GM19238 (cell line): Measurements from ENCODE around the gene ANKRD53.

Experiments used
- DNase-seq: peaks from one replicate; pipeline ENCODE4 v3.0.0; 2011; ENCODE audit warnings: low spot score; ENCODE audit not compliant: insufficient read length

The ANKRD53 gene

GRCh38 chr2:70978341-70979179, at the start of gene ANKRD53:
Gene ANKRD53, plus strand, starts transcription at chr2:70978630. Its CDS starts 16 bp downstream, at chr2:70978646.
- no peak for DNase-seq

DNA sequence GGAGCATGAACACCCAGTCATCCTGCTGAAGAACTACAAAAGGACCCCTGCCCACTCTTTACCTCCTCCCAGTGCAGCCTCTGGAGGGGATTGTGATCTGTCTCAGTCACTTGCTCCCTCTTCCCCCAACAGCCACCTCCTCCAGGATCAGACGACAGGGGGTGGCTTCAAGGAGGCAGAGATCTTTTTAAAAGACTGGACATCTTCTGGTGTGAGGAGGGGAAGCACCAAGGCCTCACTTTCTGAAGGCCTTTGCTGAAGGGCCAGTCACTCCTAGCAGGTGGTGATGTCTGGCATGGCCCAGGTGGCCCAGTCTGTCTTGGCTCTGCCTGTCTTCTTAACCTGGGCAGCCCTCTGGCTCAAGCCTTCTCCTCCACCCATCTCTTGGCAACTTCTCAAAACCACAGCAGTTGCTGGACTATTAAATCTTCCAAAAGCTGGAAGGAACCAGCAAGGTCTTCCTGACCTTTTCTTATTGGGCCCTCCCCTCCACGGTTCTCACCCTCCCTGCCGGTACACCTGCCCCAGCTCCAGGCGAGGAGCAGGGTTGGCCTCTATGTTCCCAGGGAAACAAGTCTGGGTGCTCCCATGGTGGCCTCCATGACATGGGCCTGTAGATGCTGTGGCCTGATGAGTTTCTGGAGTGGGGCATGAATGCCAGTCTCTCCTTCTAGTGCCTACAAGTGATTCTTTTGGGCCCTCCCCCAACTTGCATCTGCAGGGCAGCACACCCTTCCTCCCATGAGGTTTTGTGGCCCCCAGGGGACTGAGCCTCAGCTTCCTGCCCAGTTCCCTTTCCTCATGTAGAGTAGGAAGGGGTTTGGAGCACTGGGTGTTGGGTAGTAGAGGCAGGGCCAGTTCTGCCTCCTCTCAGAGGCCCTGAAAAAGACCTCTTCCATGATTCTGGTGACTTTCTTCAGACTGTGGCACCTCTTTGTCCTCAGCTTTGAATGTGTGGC, 47.8 kb upstream of the ANKRD53 start:
- DNase-seq = no peak

DNA sequence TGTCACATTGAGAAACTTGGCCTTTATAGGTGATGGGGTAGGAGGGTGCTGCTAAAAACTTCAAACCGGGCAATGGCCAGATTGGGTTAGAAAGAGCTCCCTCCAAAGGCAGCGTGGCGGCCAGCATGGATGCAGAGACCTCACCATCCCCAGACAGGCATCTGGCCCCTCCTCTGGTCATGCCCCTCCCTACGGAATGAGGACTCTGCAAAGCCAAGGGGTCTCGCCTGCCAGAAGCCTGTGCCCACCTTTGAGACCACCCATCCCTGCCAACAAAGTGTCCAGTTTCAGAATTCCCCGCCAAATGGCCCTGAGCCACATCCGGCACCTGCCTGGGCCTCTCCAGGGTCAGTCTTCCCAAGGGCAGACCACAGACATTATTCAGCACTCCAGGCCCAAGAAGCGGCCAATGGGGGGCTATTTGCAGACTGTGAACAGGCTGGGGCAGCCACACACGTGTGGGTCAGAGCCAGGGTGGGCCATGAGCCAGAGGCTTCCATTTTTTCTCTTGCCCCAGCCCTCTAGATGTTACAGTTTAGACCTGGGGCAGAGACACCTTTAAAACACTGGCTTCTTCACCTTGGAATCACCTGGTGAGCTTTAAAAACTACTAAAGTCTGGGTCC, 46.9 kb upstream of the ANKRD53 start:
- no peak for DNase-seq

DNA sequence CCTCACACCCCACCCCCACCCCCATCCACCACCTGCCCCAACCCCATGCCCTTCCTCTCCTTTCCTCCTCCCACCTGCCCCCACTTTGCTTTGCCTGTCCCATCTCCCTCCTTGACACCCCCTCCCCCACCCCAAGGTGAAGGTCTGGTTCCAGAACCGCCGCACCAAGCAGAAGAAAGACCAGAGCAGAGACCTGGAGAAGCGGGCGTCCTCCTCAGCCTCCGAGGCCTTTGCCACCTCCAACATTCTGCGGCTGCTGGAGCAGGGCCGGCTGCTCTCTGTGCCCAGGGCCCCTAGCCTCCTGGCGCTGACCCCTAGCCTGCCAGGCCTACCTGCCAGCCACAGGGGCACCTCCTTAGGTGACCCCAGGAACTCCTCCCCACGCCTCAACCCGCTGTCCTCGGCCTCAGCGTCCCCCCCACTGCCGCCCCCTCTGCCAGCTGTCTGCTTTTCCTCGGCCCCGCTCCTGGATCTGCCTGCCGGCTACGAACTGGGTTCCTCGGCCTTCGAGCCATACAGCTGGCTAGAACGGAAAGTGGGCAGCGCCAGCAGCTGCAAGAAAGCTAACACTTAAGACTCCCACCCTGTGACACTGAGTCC, 45.7 kb upstream of the ANKRD53 start:
- no peak for DNase-seq

DNA sequence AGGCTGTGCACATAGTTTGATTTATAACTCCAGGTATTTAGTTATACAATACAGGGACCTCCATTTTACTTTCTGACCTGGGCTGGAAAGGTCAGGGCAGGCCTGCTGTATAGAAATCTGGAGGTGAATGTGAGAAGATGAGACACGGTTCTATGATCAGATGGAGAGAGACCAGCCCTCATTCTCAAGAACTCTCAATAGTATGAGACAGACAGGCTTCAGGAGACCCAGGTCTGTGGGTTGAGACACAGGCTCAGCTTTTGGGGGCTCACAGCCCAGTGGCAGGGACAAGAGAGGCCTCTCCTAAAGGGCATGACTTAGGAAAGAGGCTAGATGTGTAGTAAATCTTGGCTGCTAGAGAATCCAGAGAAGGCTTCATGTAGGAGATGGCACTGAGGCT, 43.4 kb upstream of the ANKRD53 start:
- DNase-seq = no peak

DNA sequence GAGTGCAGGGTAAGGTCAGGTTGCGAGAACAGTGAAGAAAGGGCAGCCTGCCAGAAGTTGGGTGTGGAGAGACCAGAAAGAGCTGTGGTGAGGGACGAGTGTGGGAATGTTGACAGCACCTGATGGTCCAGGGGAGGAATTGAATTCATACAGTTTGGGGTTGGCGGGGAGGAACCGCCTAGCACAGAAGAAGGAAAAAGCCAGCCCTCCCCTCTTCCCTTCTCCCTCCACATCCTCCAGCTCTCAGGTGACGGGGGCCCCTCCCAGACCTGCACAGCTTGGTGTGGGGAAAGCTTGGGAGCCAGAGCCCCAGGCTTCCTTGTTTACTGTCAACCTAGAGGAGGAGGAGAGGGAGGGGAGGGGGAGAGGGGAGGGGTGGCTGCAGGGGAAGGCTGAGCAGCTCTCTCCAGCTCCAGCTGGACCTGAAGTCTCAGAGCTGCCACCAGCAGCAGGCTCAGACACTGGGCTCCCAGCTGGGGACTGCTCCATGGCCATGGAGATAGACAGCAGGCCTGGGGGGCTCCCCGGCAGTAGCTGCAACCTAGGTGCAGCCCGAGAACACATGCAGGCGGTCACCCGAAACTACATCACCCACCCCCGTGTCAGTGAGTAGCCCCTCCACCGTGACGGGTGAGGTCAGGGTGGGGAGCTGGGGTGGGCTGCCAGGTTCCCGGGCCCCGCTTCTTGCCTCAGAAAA, 42.8 kb upstream of the ANKRD53 start, which contains the start of gene ATP6V1B1:
ATP6V1B1 (plus strand) TSS at position 433 of the 697 bp plus-strand sequence; CDS start at position 488, 55 bp downstream.
- DNase-seq = no peak

DNA sequence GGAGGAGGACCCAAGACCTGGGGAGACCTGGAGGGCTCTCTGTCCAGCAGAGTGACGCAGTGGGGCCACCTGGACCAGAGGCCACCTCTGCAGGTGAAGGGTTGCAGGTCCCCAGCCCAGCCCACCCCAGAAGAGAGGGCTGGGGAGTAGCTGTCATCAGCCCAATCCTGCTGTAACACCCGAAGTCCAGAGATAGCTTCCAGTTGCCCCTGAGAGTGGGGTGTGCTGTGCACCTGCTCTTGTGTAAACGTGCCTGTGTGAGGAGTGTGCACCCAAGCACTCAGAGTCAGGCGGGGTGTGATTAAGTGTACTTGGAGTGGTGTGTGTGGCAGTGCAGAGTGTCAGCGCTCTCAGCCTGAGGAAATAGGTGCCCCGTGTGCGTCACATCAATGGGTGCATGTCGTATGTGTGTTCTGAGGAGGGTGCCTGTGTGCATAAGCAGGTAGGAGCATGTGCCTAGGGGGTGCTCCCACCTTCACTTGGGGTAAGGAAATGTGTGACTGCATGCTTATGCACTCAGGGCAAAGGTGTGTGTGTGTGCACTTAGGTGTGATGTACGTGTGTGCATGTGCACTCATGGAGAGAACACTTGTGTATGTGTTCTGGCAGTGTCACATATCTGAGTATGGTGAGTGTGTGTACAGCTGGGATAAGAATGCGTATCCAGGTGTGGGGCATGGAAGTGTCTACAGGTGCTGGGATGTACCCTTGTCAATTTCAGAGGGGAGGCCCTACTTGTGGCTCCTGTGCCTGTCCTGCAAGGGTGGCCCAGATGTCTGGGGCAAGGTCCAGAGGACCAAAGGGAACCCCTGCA, 42.1 kb upstream of the ANKRD53 start:
- DNase-seq = no peak

DNA sequence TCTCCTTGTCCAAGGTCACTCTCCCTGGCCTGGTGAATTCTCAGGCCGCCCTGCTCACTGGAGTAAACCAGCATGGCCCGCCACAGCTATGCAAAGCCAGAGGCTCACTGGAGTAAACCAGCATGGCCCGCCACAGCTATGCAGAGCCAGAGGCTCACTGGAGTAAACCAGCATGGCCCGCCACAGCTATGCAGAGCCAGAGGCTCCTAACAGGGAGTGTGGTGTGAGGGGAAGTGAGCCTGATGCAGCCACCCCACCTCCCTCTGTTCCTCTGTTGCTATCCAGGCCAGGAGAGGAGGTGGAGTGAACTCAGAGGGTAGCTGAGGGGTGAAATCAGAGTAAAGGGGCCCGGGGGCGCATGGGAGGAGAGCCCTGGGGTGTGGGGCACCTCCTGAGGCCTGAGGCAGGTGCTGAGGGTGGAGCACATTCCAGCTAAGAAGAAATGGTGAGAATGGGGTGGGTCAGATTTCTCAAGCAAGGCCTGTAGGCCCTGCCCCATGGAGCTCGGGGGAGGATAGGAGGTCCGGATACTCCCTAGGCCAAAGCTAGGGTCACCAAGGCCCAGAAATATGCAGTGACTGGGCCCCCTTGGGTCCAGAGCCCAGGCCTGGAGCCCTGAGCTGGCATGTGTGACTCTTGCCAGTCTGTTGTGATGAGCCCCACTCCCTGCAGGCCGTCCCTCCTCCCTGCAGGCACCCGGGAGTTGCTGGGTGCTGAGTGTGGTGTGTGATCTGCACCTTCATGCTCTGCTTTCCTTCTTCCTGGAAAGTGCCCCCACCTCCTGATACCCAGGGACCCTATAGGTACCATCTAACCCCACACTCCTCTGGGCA, 41.2 kb upstream of the ANKRD53 start:
- no peak for DNase-seq

- DNase-seq = no peak
Measured at GRCh38 chr2:70937866-70938585, 40.4 kb upstream of the ANKRD53 start.

- no peak for DNase-seq
Measured at GRCh38 chr2:70938586-70938950, 39.9 kb upstream of the ANKRD53 start.

DNA sequence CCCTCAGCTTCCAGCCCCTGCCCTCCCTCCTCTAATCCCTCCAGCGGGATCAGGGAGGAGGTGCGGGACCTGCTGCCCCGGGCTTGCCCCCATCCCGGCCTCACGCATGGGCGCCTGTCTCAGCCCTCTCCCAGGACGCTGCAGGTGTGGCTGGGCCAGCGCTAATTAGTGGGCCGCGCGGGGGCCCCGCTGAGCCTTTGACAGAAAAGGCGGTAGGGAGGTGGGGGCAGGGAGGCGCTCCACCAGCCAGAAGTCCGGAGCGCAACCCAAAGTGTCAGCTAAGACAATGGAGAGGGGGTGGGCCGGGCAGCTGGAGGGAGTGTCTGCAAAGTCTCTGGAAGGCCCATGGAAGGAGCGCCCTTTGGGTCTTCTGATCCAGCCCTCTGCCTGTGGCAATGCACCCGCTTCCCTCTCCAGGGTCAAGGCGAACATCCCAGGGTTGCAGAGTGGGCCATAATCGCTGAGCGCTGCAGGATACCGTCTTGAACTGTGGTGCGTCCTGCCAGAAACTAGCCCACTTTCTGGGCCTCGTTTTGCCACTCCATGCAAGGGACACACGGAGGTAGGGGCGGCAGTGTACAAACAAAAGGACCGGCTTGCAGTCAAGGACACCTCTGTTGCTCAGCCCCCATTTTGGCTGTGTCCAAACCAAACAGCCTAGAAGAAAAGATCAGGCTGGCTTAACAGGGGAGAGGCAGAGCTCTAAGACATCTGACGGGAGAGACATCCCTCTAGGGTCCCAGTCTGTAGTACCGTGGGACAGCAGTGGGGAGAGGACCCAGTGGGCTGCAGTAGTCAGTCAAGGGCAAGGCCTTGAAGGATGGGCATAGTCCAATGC, 39.2 kb upstream of the ANKRD53 start:
- no peak for DNase-seq

GRCh38 chr2:70939839-70940580, 38.4 kb upstream of the ANKRD53 start:
- DNase-seq = no peak

DNA sequence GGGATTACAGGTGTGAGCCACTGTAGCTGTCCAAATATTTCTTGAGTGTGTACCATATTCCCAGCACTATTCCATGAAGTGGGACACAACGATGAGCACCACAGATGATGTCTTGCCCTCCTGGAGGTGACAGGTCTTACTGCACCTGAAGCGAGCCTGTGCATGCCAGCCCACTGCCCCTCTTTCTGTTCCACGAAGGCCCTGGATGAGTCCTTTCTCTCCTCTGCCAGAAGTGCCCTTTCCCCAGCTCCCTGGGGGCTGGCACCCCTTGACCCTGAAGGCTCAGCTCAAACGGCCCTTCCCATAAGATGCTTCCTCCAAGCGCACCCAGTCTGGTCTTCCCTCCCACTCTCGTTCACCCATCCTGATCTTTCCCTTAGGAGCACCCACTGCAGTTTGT, 37.2 kb upstream of the ANKRD53 start:
- no peak for DNase-seq

DNA sequence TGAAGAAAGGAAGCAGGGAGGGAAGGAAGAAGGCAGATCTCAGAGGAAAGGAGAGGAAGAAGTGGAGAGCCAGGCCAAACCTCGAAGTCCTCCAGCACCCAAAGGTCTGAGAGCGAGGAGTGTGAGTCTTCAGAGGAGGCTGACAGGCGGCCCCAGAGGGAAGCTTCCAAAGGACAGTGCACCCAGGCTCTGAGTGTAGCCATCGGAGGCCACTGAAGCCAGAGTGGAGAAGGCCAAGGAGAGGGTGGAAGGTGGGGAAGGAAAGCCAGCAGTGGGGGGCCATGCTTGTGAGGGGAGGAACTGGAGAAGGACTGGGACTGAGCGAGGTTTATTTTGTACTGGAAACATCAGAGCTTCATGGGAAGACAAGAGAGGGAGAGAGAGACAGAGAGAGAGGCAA, 36.7 kb upstream of the ANKRD53 start:
- no peak for DNase-seq

DNA sequence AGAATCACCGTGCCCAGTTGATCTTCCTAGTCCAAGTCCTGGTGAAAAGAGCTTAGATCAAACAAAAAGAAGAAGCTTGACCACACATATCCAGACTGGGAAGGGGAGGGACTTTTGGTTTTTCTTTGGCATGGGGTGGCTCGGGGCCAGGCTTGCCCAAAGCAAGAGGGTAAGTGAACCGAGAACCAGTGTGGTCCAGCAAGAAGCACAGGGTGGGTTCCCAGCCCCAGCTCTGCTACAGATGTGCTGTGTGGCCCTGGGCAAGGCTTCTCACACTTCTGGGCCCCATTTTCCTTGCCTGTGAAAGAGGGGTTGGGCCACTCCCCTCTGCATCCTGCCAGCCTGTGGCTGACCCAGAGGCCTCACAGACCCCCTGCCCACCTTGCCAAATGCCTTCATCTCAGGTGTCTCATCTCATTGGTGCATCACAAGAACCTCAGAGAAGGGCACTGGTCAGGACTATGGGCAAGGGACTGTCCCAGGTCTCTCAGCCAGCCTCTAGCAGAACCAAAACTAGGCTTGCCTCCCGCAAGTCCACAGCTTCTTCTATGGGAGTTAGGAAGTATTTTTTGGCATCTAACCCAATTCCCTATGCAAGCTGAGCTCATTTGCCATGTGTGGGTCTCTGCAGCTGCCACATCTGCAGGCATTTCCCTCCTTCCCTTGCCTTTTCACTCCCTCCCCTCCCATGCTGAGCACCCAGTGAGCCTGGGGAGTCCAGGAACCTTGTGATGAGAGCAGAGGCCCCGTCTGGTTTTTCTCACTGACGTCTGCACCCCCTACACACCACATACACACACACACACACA, 35.8 kb upstream of the ANKRD53 start:
- DNase-seq = no peak
